Breast epithelium (tissue), 3 donors: Measurements from ENCODE around the gene MPRIP.

Experiments used
- CTCF ChIP-seq, 3 donors: fragments of 450-650 bp; IDR thresholded peaks; one replicate each; pipeline ENCODE4 v1.5.1; 2016 to 2017; ENCODE audit warnings: antibody characterized with exemption in 3 of 3, mild to moderate bottlenecking in 3 of 3, moderate library complexity in 3 of 3
- POLR2A ChIP-seq: fragments of 450-650 bp; IDR thresholded peaks from one replicate; pipeline ENCODE4 v1.6.1; 2016; ENCODE audit warnings: antibody characterized with exemption, mild to moderate bottlenecking, moderate library complexity
- POLR2AphosphoS5 ChIP-seq, 3 donors: sonication (generic); formaldehyde crosslinking; IDR thresholded peaks; one replicate each; pipeline ENCODE4 v1.6.1; 2017; ENCODE audit warnings: antibody characterized with exemption in 3 of 3

GRCh38 chr17:17079761-17080160 lies 37.5 kb downstream of the MPRIP start:
- TF ChIP-seq CTCF (IDR thresholded peaks at IDR 0.05) (no peak), POLR2AphosphoS5 (IDR thresholded peaks at IDR 0.05) (no peak), POLR2A (no peak)
